ENCODE measurements around the gene LHX3.

Gene LHX3

GRCh38 chr9:136226680-136227407 lies 21.9 kb upstream of the LHX3 start:
- no peak for DNase-seq (ENCODE audit: low spot score)

- DNase-seq (ENCODE audit: low spot score) = peak; percentile 81
These were observed 21.1 kb upstream of the LHX3 start for GRCh38 chr9:136225748-136226679.

GRCh38 chr9:136225366-136225747 lies 20.4 kb upstream of the LHX3 start:
- DNase-seq (ENCODE audit: low spot score) = no peak

GRCh38 chr9:136223871-136224640 lies 19.1 kb upstream of the LHX3 start:
- no peak for DNase-seq (ENCODE audit: low spot score)

GRCh38 chr9:136222906-136223285 lies 18.0 kb upstream of the LHX3 start:
- no peak for DNase-seq (ENCODE audit: low spot score)

GRCh38 chr9:136222166-136222905 lies 17.4 kb upstream of the LHX3 start:
- DNase-seq (ENCODE audit: low spot score) = no peak

GRCh38 chr9:136220017-136220729 lies 15.2 kb upstream of the LHX3 start:
- DNase-seq (ENCODE audit: low spot score) = no peak

- no peak for DNase-seq (ENCODE audit: low spot score)
These were observed 14.3 kb upstream of the LHX3 start for GRCh38 chr9:136219276-136219675.

GRCh38 chr9:136218673-136219072 lies 13.7 kb upstream of the LHX3 start:
- no peak for DNase-seq (ENCODE audit: low spot score)

- DNase-seq (ENCODE audit: low spot score) = no peak
These were observed 13.3 kb upstream of the LHX3 start for GRCh38 chr9:136218271-136218670.

GRCh38 chr9:136216541-136217244 lies 11.8 kb upstream of the LHX3 start:
- DNase-seq (ENCODE audit: low spot score) = no peak

GRCh38 chr9:136213733-136214132 lies 8.8 kb upstream of the LHX3 start:
- no peak for DNase-seq (ENCODE audit: low spot score)

- DNase-seq (ENCODE audit: low spot score) = no peak
These were observed 7.5 kb upstream of the LHX3 start for GRCh38 chr9:136212345-136212950.

GRCh38 chr9:136211441-136212344 lies 6.8 kb upstream of the LHX3 start:
- DNase-seq (ENCODE audit: low spot score) = no peak

GRCh38 chr9:136211006-136211405 lies 6.1 kb upstream of the LHX3 start:
- no peak for DNase-seq (ENCODE audit: low spot score)

GRCh38 chr9:136210276-136210675 lies 5.3 kb upstream of the LHX3 start:
- no peak for DNase-seq (ENCODE audit: low spot score)

- no peak for DNase-seq (ENCODE audit: low spot score)
These were observed 4.9 kb upstream of the LHX3 start for GRCh38 chr9:136209786-136210185.

GRCh38 chr9:136209232-136209631 lies 4.3 kb upstream of the LHX3 start:
- no peak for DNase-seq (ENCODE audit: low spot score)

- DNase-seq (ENCODE audit: low spot score) = no peak
These were observed 3.7 kb upstream of the LHX3 start for GRCh38 chr9:136208675-136209074.

Measured in AG20443 (cell line).